Prostate gland (tissue), 2 donors: Measurements from ENCODE around the gene MEIS2. TPM values are rescaled to one million over a fixed set of nuclear protein-coding genes. Genes with fewer than 3 reads are reported as not detected.
A peak's percentile ranks its signal among the peaks of the same experiment; 100 is the strongest.

Source experiments
- DNase-seq: peaks from one replicate; pipeline ENCODE4 v3.0.0-alpha.2; 2019; ENCODE audit warnings: low spot score
- H3K27ac ChIP-seq, 2 donors: fragments of 200-600 bp; sonication (generic); 2 replicates each; pipeline ENCODE4 v1.5.1; 2017 to 2019
- H3K27me3 ChIP-seq: fragments of 200-600 bp; sonication (generic); replicated peaks from 2 replicates; pipeline ENCODE4 v1.5.1; 2019; ENCODE audit not compliant: insufficient read depth
- H3K36me3 ChIP-seq, 2 donors: fragments of 200-600 bp; sonication (generic); 1 replicate in 1 of 2; 2 replicates in 1 of 2; pipeline versions ENCODE4 v1.5.1 to v1.8.1; 2017 to 2019
- H3K4me1 ChIP-seq: fragments of 200-600 bp; sonication (generic); replicated peaks from 2 replicates; pipeline ENCODE4 v1.5.1; 2019
- H3K4me3 ChIP-seq, 2 donors: fragments of 200-600 bp; sonication (generic); 2 replicates each; pipeline ENCODE4 v1.5.1; 2017 to 2019
- H3K9me3 ChIP-seq: fragments of 200-600 bp; sonication (generic); 2 replicates; pipeline ENCODE4 v1.5.1; 2017
- POLR2A ChIP-seq: fragments of 450-650 bp; IDR thresholded peaks from one replicate; pipeline ENCODE4 v1.6.1; 2016; ENCODE audit warnings: antibody characterized with exemption, mild to moderate bottlenecking
- POLR2AphosphoS5 ChIP-seq: sonication (generic); formaldehyde crosslinking; IDR thresholded peaks from one replicate; pipeline ENCODE4 v1.6.1; 2017; ENCODE audit warnings: antibody characterized with exemption
- WGBS: methylation state at CpG from one replicate; pipeline ENCODE4 v1.1.5; 2018; 5-methylcytosine and 5-hydroxymethylcytosine counted together
- intact Hi-C: fragments of 100-400 bp; cut with DNase I; formaldehyde crosslinking; loops from one replicate; pipeline ENCODE4 v1.14.2; 2022
- total RNA-seq, 2 donors: library from RNA; depleted of rRNA; stranded (reverse); fragments of >200 nt; gene quantifications; one replicate each; pipeline ENCODE4 v1.1.0, GENCODE V29; 2016
- TF ChIP-seq, protein P1 (sequence below), 4 experiments: fragments of 200-600 bp in 2 of 4; fragments of 450-650 bp in 2 of 4; sonication (generic) in 2 of 4; IDR thresholded peaks; 1 replicate in 3 of 4; 2 replicates in 1 of 4; pipeline ENCODE4 v1.5.1; 2016 to 2019; ENCODE audit warnings: antibody characterized with exemption in 4 of 4, mild to moderate bottlenecking in 2 of 4, moderate library complexity in 2 of 4

The MEIS2 gene
- total RNA-seq, 2 donors from 2014 or later, result 53.4 to 73.2 TPM

DNA sequence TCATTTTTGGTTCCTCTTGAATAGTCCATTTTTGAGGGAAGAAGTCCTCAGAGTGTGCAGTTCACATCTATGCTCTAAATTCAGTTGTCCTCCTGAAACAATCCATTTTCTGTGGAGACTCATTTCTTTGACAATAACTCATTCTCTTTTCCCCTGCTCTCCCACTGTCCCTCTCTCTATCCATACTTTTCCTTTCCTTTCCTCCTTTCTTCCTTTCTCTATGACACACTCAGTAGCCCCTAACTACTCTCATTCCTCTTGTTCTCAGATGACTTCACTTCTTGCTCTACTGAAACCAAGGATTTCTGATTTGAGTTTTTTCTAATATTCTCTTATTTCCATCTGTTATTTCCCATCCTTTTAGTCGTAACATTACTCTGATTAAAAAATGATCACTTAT, 16.7 kb upstream of the MEIS2 start:
- no peak overlapping the region for H3K27ac ChIP-seq
- no peaks in the 10 kb centered on the region for H3K4me1 ChIP-seq
- H3K27me3 ChIP-seq, result no peaks in the 10 kb centered on the region
- H3K4me3 ChIP-seq, result no peak overlapping the region
- intact Hi-C loops, result no loop called here
- TF ChIP-seq POLR2AphosphoS5 (no peak), POLR2A (no peak)
- TF ChIP-seq, protein P1, sequence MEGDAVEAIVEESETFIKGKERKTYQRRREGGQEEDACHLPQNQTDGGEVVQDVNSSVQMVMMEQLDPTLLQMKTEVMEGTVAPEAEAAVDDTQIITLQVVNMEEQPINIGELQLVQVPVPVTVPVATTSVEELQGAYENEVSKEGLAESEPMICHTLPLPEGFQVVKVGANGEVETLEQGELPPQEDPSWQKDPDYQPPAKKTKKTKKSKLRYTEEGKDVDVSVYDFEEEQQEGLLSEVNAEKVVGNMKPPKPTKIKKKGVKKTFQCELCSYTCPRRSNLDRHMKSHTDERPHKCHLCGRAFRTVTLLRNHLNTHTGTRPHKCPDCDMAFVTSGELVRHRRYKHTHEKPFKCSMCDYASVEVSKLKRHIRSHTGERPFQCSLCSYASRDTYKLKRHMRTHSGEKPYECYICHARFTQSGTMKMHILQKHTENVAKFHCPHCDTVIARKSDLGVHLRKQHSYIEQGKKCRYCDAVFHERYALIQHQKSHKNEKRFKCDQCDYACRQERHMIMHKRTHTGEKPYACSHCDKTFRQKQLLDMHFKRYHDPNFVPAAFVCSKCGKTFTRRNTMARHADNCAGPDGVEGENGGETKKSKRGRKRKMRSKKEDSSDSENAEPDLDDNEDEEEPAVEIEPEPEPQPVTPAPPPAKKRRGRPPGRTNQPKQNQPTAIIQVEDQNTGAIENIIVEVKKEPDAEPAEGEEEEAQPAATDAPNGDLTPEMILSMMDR (IDR thresholded peaks at IDR 0.05), result no peak
- no peaks in the 10 kb centered on the region for H3K36me3 ChIP-seq
- 89% methylated on average over 1 of the region's 1 CpG for WGBS
- no peaks in the 10 kb centered on the region for H3K9me3 ChIP-seq
- no peak for DNase-seq

DNA sequence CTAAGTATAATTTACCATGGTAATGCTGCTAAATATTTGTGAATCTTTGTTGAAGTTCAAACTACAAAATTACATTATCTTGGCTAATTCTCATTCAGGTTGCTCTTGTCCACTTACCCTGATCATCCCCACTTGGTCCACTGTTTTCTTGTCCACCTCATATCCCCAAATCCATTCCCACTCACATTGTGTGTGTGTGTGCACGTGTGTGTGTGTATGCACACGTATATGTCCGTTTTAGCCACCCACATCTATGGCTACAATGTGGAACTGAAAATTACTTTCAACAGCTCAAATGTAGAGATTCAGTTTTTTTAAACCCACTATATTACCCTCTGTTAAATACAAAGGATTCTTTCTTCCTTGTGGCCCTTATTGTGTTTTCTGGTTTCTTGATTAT, 15.2 kb upstream of the MEIS2 start:
- Histone ChIP-seq H3K36me3 (no peaks in the 10 kb centered on the region), H3K9me3 (no peaks in the 10 kb centered on the region), H3K4me1 (no peaks in the 10 kb centered on the region), H3K27ac (no peak overlapping the region), H3K4me3 (no peak overlapping the region), H3K27me3 (no peaks in the 10 kb centered on the region)
- TF ChIP-seq POLR2AphosphoS5, result no peak
- no peak for TF ChIP-seq POLR2A
- TF ChIP-seq, protein P1 (IDR thresholded peaks at IDR 0.05), result no peak
- no peak for DNase-seq
- intact Hi-C loops, result no loop called here
- 97% methylated on average over 3 of the region's 3 CpGs for WGBS

DNA sequence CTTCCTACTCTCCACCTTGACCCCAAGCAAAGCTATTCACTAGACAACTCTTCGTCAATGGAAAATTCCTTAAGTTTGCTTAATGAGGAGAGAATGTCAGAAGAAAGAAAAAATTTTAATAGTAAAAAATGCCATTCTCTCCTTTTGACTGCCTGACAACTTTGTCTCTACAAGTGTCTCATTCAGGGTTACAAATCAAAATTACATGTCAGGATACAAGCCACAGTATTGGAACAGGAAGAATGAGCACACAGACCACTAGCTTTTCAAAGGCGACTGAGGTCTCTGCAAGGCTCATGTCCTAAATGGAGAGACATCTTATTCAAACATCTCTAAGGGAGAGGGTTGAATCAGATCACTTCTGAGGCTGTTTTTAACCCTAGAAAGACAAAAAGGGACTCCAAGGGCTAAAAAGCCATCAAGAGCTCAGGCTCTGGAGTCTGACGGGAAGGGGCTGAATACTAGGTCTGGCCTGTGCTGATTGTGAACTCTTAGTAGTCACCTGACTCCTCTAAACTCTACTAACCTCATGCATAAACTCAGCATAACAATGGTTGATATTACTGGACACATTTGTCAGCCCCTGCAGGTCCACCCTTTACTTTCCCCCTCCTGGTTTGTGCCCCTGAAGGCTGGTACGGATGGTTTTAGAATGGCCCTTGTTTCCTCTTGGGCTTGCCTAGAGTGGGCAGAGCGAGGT, 12.8 kb upstream of the MEIS2 start:
- TF ChIP-seq POLR2AphosphoS5 (no peak), POLR2A (no peak)
- TF ChIP-seq, protein P1 (IDR thresholded peaks at IDR 0.05), result no peak
- 70% methylated on average over 5 of the region's 5 CpGs for WGBS
- no peaks in the 10 kb centered on the region for H3K27me3 ChIP-seq
- H3K4me1 ChIP-seq, result no peaks in the 10 kb centered on the region
- no peaks in the 10 kb centered on the region for H3K9me3 ChIP-seq
- no peak overlapping the region for H3K4me3 ChIP-seq
- DNase-seq, result no peak
- intact Hi-C loops, result loop anchor here (5.0 kb wide), 1 partner anchor 1601 kb away; no protein-coding TSS in a partner anchor
- peak overlapping the region; percentile 87 to 92 for H3K27ac ChIP-seq
- H3K36me3 ChIP-seq, result no peaks in the 10 kb centered on the region

DNA sequence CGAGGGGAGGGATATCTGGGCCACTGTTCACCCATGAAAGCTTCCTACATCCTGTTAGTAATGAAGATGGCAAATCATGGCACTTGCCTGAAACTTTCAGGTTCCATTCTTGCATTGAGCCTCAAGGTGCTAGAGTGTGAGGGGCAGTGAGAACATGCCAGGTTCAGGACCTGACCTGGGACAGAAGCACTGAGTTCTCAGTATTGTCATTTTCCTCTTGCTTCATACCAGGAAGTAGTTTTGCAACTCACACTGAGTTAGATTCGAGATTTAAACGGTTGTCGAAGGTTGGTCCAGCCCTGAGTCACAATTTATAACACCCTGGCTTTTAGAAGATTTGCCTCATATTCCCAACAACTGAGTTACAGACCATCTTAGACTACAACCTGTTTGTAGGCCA, 11.8 kb upstream of the MEIS2 start:
- H3K27ac ChIP-seq, result peak overlapping the region; percentile 87 to 92
- no peaks in the 10 kb centered on the region for H3K27me3 ChIP-seq
- no peak for DNase-seq
- H3K36me3 ChIP-seq, result no peaks in the 10 kb centered on the region
- no peak overlapping the region for H3K4me3 ChIP-seq
- no peaks in the 10 kb centered on the region for H3K4me1 ChIP-seq
- intact Hi-C loops, result loop anchor here (5.0 kb wide), 1 partner anchor 1600 kb away; no protein-coding TSS in a partner anchor
- no peaks in the 10 kb centered on the region for H3K9me3 ChIP-seq
- TF ChIP-seq POLR2A (no peak), POLR2AphosphoS5 (no peak)
- TF ChIP-seq, protein P1 (IDR thresholded peaks at IDR 0.05), result no peak
- 15% methylated on average over 4 of the region's 4 CpGs for WGBS

DNA sequence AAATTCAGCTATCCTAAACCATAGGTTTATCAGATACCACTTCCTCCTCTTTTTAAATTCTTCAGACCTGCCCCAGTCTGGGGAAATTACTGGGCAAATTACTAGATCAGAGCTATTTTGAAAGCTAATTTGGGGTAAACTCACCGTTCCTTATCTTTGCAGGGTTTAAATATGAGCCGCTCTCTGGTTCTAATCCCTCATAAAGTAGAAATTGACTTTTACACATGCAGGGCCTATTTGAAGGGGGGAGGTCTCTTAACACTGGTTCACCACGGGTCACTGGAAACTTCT, 11.0 kb upstream of the MEIS2 start:
- intact Hi-C loops, result loop anchor here (5.0 kb wide), 1 partner anchor 1599 kb away; no protein-coding TSS in a partner anchor
- Histone ChIP-seq H3K27ac (peak overlapping the region; percentile 87 to 92), H3K27me3 (no peaks in the 10 kb centered on the region), H3K4me3 (peak overlapping the region; percentile 21 to 31), H3K4me1 (no peaks in the 10 kb centered on the region), H3K36me3 (no peaks in the 10 kb centered on the region), H3K9me3 (no peaks in the 10 kb centered on the region)
- WGBS, result 34% methylated on average over 3 of the region's 3 CpGs
- DNase-seq, result no peak
- no peak for TF ChIP-seq POLR2A
- TF ChIP-seq, protein P1 (IDR thresholded peaks at IDR 0.05), result no peak
- no peak for TF ChIP-seq POLR2AphosphoS5
